Tibial nerve (tissue), 4 donors: Measurements from ENCODE around the gene MPG. TPM values are rescaled to one million over a fixed set of nuclear protein-coding genes. Genes with fewer than 3 reads are reported as not detected.

Source experiments
- DNase-seq, 2 donors: peaks; one replicate each; pipeline ENCODE4 v3.0.0-alpha.2; 2019; ENCODE audit warnings: low spot score in 2 of 2
- H3K27ac ChIP-seq, 4 donors: fragments of 200-600 bp; sonication (generic) in 3 of 4; one replicate each; pipeline ENCODE4 v1.5.1; 2017 to 2019; ENCODE audit warnings: mild to moderate bottlenecking in 1 of 4
- H3K27me3 ChIP-seq, 2 donors: fragments of 200-600 bp; sonication (generic) in 1 of 2; one replicate each; pipeline versions ENCODE4 v1.5.1 to v1.6.0; 2017 to 2019
- H3K36me3 ChIP-seq, 3 donors: fragments of 200-600 bp; sonication (generic); one replicate each; pipeline ENCODE4 v1.5.1; 2018 to 2019
- H3K4me1 ChIP-seq, 4 donors: fragments of 200-600 bp; sonication (generic) in 3 of 4; one replicate each; pipeline ENCODE4 v1.5.1; 2017 to 2019
- H3K4me3 ChIP-seq, 4 donors: fragments of 200-600 bp; sonication (generic) in 3 of 4; one replicate each; pipeline ENCODE4 v1.5.1; 2017 to 2019; ENCODE audit warnings: mild to moderate bottlenecking in 1 of 4, moderate library complexity in 1 of 4
- H3K9me3 ChIP-seq, 4 donors: fragments of 200-600 bp; sonication (generic) in 3 of 4; one replicate each; pipeline ENCODE4 v1.5.1; 2017 to 2019
- EP300 ChIP-seq, 2 donors: sonication (generic); formaldehyde crosslinking; IDR thresholded peaks; one replicate each; pipeline ENCODE4 v1.6.1; 2017; ENCODE audit warnings: antibody characterized with exemption in 2 of 2, mild to moderate bottlenecking in 1 of 2
- POLR2A ChIP-seq, 2 donors: fragments of 450-650 bp; IDR thresholded peaks; one replicate each; pipeline ENCODE4 v1.6.1; 2017; ENCODE audit warnings: antibody characterized with exemption in 2 of 2, mild to moderate bottlenecking in 2 of 2, moderate library complexity in 2 of 2
- WGBS, 2 donors: methylation state at CpG; one replicate each; pipeline ENCODE4 v1.1.5; 2018; 5-methylcytosine and 5-hydroxymethylcytosine counted together
- total RNA-seq, 4 donors: library from RNA; depleted of rRNA; stranded (reverse); fragments of >200 nt; gene quantifications; one replicate each; pipeline ENCODE4 v1.1.0, GENCODE V29; 2016
- TF ChIP-seq, protein P1 (sequence below), 5 experiments: fragments of 200-600 bp in 3 of 5; fragments of 450-650 bp in 2 of 5; sonication (generic) in 3 of 5; IDR thresholded peaks; one replicate each; pipeline ENCODE4 v1.5.1; 2016 to 2019; ENCODE audit warnings: antibody characterized with exemption in 5 of 5, mild to moderate bottlenecking in 3 of 5, moderate library complexity in 2 of 5

Gene MPG
- total RNA-seq, 4 donors from 2014 or later = 74.3 to 190 (median 115) TPM

DNA sequence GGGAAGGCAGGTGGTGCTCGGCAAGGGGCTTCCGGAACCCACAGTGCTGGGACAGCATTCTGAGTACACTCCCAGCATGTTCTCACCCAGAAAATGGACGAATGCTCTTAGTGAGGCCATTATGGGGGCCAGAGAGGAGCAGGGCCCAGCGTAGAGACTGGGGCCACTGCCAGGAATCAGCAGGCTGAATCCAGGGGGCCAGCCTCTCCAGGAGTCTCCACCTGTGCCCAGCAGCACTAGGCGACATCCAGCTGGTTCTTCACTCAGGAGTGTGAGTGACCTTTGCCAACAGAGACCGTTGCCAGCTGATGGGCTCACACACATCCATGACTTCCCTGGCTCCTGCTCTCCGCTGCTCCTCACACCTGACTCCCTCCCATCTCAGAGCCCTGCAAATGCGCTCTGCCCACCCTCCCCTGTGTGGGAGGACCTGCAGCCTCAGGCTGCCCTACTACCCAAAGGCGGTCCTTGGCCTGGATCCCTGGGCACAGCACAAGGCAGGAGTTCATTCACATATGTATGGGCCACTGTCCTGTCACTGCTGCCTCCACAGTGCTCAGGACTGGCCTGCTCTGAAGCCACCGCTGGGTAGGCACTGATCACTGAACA, 10.7 kb upstream of the MPG start:
- peaks cover 0 to 75% (median 55%) of the 10 kb centered on the region in 4 donors for H3K4me1 ChIP-seq
- no peaks in the 10 kb centered on the region for H3K27me3 ChIP-seq
- 41 to 60% methylated on average over 8 to 10 of the region's 10 CpGs for WGBS, 2 donors
- TF ChIP-seq EP300 (IDR thresholded peaks at IDR 0.05) (peak in 1 of 2 donors; percentile 49), POLR2A (IDR thresholded peaks at IDR 0.05) (no peak)
- peak overlapping the region in 1 of 4 donors; percentile 22 for H3K4me3 ChIP-seq
- peak overlapping the region; percentile 80 to 99 (median 94) for H3K27ac ChIP-seq
- no peak for DNase-seq
- H3K36me3 ChIP-seq = peaks cover 0 to 27% (median 0%) of the 10 kb centered on the region in 3 donors
- no peaks in the 10 kb centered on the region for H3K9me3 ChIP-seq

DNA sequence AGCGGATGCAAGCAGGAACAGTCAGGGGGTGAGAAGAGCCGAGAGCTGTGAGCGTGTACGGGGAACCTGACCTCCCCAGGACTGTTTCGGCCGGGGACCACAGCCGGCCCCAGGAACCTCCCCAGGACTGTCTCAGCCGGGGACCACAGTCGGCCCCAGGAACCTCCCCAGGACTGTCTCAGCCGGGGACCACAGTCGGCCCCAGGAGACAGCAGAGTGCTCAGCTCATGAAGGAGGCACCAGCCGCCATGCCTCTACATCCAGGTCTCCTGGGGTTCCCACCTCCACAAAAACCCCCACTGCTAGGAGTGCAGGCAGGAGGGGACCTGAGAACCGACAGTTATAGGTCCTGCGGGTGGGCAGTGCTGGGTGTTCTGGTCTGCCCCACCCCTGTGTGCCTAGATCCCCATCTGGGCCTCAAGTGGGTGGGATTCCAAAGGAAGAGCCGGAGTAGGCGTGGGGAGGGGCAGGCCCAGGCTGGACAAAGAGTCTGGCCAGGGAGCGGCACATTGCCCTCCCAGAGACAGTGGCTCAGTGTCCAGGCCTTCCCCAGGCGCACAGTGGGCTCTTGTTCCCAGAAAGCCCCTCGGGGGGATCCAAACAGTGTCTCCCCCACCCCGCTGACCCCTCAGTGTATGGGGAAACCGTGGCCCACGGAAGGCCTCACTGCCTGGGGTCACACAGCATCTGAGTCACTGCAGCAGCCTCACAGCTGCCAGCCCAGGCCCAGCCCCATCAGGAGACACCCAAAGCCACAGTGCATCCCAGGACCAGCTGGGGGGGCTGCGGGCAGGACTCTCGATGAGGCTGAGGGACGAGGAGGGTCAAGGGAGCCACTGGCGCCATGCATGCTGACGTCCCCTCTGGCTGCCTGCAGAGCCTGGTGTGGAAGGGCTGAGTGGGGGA, 9.9 kb upstream of the MPG start:
- H3K9me3 ChIP-seq = no peaks in the 10 kb centered on the region
- H3K4me3 ChIP-seq = peak overlapping the region in 3 of 4 donors; percentile 5 to 22 (median 19)
- TF ChIP-seq, protein P1, sequence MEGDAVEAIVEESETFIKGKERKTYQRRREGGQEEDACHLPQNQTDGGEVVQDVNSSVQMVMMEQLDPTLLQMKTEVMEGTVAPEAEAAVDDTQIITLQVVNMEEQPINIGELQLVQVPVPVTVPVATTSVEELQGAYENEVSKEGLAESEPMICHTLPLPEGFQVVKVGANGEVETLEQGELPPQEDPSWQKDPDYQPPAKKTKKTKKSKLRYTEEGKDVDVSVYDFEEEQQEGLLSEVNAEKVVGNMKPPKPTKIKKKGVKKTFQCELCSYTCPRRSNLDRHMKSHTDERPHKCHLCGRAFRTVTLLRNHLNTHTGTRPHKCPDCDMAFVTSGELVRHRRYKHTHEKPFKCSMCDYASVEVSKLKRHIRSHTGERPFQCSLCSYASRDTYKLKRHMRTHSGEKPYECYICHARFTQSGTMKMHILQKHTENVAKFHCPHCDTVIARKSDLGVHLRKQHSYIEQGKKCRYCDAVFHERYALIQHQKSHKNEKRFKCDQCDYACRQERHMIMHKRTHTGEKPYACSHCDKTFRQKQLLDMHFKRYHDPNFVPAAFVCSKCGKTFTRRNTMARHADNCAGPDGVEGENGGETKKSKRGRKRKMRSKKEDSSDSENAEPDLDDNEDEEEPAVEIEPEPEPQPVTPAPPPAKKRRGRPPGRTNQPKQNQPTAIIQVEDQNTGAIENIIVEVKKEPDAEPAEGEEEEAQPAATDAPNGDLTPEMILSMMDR (IDR thresholded peaks at IDR 0.05) = no peak
- TF ChIP-seq EP300 (IDR thresholded peaks at IDR 0.05) (peak; percentile 28 to 91), POLR2A (IDR thresholded peaks at IDR 0.05) (peak in 1 of 2 donors; percentile 28)
- H3K4me1 ChIP-seq = peaks cover 0 to 82% (median 61%) of the 10 kb centered on the region in 4 donors
- H3K27me3 ChIP-seq = no peaks in the 10 kb centered on the region
- H3K36me3 ChIP-seq = peaks cover 0 to 19% (median 0%) of the 10 kb centered on the region in 3 donors
- peak; percentile 35 to 57 for DNase-seq
- WGBS, 2 donors = 30 to 41% methylated on average over 18 to 27 of the region's 27 CpGs
- peak overlapping the region; percentile 80 to 99 (median 94) for H3K27ac ChIP-seq

DNA sequence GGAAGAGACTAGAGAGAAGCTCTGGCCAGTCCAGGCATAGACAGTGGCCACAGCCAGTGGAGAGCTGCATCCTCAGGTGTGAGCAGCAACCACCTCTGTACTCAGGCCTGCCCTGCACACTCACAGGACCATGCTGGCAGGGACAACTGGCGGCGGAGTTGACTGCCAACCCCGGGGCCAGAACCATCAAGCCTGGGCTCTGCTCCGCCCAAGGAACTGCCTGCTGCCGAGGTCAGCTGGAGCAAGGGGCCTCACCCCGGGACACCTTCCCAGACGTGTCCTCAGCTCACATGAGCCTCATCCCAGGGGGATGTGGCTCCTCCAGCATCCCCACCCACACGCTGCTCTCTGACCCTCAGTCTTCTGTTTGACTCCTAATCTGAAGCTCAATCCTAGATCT, 8.8 kb upstream of the MPG start:
- DNase-seq = no peak
- 29 to 31% methylated on average over 7 to 8 of the region's 8 CpGs for WGBS, 2 donors
- Histone ChIP-seq H3K27me3 (no peaks in the 10 kb centered on the region), H3K4me3 (peak overlapping the region in 1 of 4 donors; percentile 13), H3K27ac (peak overlapping the region; percentile 80 to 99 (median 94)), H3K4me1 (peaks cover 0 to 91% (median 72%) of the 10 kb centered on the region in 4 donors), H3K9me3 (no peaks in the 10 kb centered on the region), H3K36me3 (peaks cover 0 to 8% (median 0%) of the 10 kb centered on the region in 3 donors)
- TF ChIP-seq POLR2A (IDR thresholded peaks at IDR 0.05) (no peak), EP300 (IDR thresholded peaks at IDR 0.05) (no peak)
- TF ChIP-seq, protein P1 (IDR thresholded peaks at IDR 0.05) = no peak

DNA sequence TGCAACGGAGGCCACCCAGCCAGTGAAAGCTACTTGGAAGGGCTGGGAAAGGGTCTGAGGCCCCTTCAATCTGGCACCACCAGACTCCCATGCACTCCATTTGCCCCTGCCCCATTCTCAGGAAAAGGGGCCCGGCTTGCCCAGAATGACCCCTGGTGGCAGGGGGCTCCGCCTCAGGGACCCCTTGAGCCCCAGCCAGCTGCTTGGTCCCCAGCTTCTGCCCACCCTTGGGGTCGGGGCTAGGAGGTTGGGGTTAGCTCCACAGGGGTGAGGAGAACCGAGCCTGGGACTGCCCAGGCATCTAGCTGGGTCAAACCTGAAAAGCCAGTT, 6.8 kb upstream of the MPG start:
- 15 to 18% methylated on average over 5 of the region's 5 CpGs for WGBS, 2 donors
- Histone ChIP-seq H3K36me3 (no peaks in the 10 kb centered on the region), H3K4me3 (peak overlapping the region; percentile 58 to 96 (median 70)), H3K27me3 (no peaks in the 10 kb centered on the region), H3K27ac (peak overlapping the region; percentile 80 to 99 (median 94)), H3K9me3 (no peaks in the 10 kb centered on the region), H3K4me1 (peaks cover 0 to 91% (median 82%) of the 10 kb centered on the region in 4 donors)
- TF ChIP-seq, protein P1 (IDR thresholded peaks at IDR 0.05) = no peak
- TF ChIP-seq POLR2A (IDR thresholded peaks at IDR 0.05) = no peak
- no peak for TF ChIP-seq EP300 (IDR thresholded peaks at IDR 0.05)
- no peak for DNase-seq

DNA sequence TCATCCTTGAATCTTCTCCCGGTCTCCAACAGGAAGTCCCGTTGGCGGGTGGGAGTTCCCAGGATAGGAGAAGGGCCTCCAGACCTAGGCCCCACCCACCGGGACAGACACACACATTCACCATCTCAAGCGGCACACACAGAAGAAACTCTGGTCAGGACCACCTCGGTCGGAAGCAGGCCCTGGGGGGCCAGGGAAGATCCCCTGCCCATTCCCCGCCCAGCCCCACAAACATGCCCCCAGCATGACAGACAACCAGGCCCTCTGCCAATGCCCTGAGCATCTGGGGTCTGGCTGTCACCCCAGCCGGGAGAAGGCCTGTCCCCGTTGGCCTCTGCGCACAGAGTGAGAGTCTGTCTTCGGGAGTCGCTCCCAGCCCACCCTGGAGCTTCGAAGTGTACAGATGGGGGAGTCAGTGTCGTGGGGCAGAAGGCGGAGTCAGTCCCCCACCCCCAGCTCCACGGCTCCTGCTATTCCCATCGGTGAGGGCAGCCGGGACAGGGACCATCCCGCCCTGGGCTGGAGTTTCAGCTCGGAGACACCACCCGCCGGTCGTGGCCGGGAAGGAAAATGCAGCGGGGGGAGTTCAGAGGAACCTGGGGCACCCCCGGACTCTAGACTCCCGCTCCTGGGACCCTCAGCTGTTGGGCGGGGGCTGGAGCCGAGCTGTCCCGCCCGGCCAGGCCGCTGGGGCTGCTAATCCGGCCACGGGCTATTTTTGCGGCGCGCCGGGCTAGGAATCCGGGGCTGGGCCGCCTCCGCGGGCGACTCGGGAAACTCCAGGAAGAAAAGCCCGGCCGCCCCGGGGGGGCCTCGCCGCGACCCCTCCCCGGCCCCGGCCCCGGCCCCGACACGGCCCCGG, 6.3 kb upstream of the MPG start:
- 4 to 9% methylated on average over 23 to 29 of the region's 57 CpGs for WGBS, 2 donors
- Histone ChIP-seq H3K36me3 (no peaks in the 10 kb centered on the region), H3K27me3 (no peaks in the 10 kb centered on the region), H3K4me1 (peaks cover 0 to 91% (median 82%) of the 10 kb centered on the region in 4 donors), H3K27ac (peak overlapping the region; percentile 80 to 99 (median 94)), H3K9me3 (no peaks in the 10 kb centered on the region), H3K4me3 (peak overlapping the region; percentile 58 to 96 (median 70))
- DNase-seq = peak; percentile 86
- peak in 1 of 2 donors; percentile 61 for TF ChIP-seq POLR2A (IDR thresholded peaks at IDR 0.05)
- TF ChIP-seq EP300 (IDR thresholded peaks at IDR 0.05) = peak in 1 of 2 donors; percentile 79
- TF ChIP-seq, protein P1 (IDR thresholded peaks at IDR 0.05) = peak in 2 of 5 experiments; percentile 29 to 31
